CD14-positive monocyte (primary cell): ENCODE data around the gene LIPK. TPM values are rescaled to one million over a fixed set of nuclear protein-coding genes. Genes with fewer than 3 reads are reported as not detected.

Experiments used
- DNase-seq, 3 donors: peaks; one replicate each; pipeline ENCODE4 v3.0.0-alpha.2; 2011 to 2022
- H2AFZ ChIP-seq: 2 replicates; pipeline ENCODE4 v1.6.0; 2012; ENCODE audit warnings: mild to moderate bottlenecking, low read depth, low read length, inconsistent platforms; ENCODE audit not compliant: insufficient read depth, poor library complexity, severe bottlenecking
- H3K27ac ChIP-seq, 2 donors: 1 replicate in 1 of 2; 2 replicates in 1 of 2; pipeline ENCODE4 v1.5.1; 2012 to 2013; ENCODE audit warnings: low read length in 2 of 2, control low read depth in 1 of 2, inconsistent platforms in 1 of 2, low read depth in 1 of 2, mild to moderate bottlenecking in 1 of 2
- H3K27me3 ChIP-seq, 2 donors: one replicate each; pipeline versions ENCODE4 v1.6.0 to v1.6.1; 2011 to 2013; ENCODE audit warnings: low read length in 2 of 2; ENCODE audit not compliant: control insufficient read depth in 2 of 2, insufficient read depth in 2 of 2
- H3K36me3 ChIP-seq, 2 donors: replicated peaks in 1 of 2; 1 replicate in 1 of 2; 2 replicates in 1 of 2; pipeline versions ENCODE4 v1.5.1 to v1.6.1; 2012 to 2013; ENCODE audit warnings: low read length in 2 of 2, control low read depth in 1 of 2, inconsistent platforms in 1 of 2, mild to moderate bottlenecking in 1 of 2; ENCODE audit not compliant: insufficient read depth in 2 of 2, control insufficient read depth in 1 of 2
- H3K4me1 ChIP-seq, 2 donors: 1 replicate in 1 of 2; 2 replicates in 1 of 2; pipeline versions ENCODE4 v1.5.1 to v1.6.1; 2012 to 2013; ENCODE audit warnings: low read length in 2 of 2, control low read depth in 1 of 2, inconsistent platforms in 1 of 2, mild to moderate bottlenecking in 1 of 2, moderate library complexity in 1 of 2; ENCODE audit not compliant: insufficient read depth in 2 of 2, control insufficient read depth in 1 of 2
- H3K4me2 ChIP-seq: replicated peaks from 2 replicates; pipeline ENCODE3; 2012; ENCODE audit warnings: low read length, moderate library complexity, mild to moderate bottlenecking; ENCODE audit not compliant: poor library complexity, severe bottlenecking; ENCODE audit errors: extremely low read depth
- H3K4me3 ChIP-seq, 3 experiments: fragments of 200-600 bp in 1 of 3; sonication (generic) in 1 of 3; replicated peaks in 1 of 3; 1 replicate in 2 of 3; 2 replicates in 1 of 3; pipeline ENCODE4 v1.5.1; 2011 to 2013; ENCODE audit warnings: low read length in 3 of 3, mild to moderate bottlenecking in 3 of 3, control low read depth in 2 of 3, low read depth in 2 of 3, inconsistent platforms in 1 of 3, moderate library complexity in 1 of 3
- H3K79me2 ChIP-seq: 2 replicates; pipeline ENCODE4 v1.6.0; 2012; ENCODE audit warnings: mild to moderate bottlenecking, control low read depth, inconsistent platforms, low read length, moderate library complexity; ENCODE audit not compliant: insufficient read depth
- H3K9ac ChIP-seq: 2 replicates; pipeline ENCODE4 v1.6.0; 2017; ENCODE audit warnings: low read length, mild to moderate bottlenecking; ENCODE audit not compliant: insufficient read depth, poor library complexity, severe bottlenecking
- H3K9me3 ChIP-seq, 2 donors: replicated peaks in 1 of 2; 1 replicate in 1 of 2; 2 replicates in 1 of 2; pipeline versions ENCODE4 v1.5.1 to v1.6.1; 2012 to 2013; ENCODE audit warnings: low read length in 2 of 2, control low read depth in 1 of 2; ENCODE audit not compliant: control insufficient read depth in 1 of 2, insufficient read depth in 1 of 2
- H4K20me1 ChIP-seq: 2 replicates; pipeline ENCODE4 v1.6.0; 2012; ENCODE audit warnings: mild to moderate bottlenecking, low read length, control low read depth, moderate library complexity; ENCODE audit not compliant: insufficient read depth
- H3K27ac Mint-ChIP-seq, 7 donors: one replicate each; pipeline ENCODE4 v1.8.0; 2020; ENCODE audit warnings: mild to moderate bottlenecking in 7 of 7, mixed read lengths in 7 of 7, moderate library complexity in 6 of 7, inconsistent platforms in 2 of 7
- H3K27me3 Mint-ChIP-seq, 3 donors: one replicate each; pipeline ENCODE4 v1.8.0; 2021 to 2022; ENCODE audit warnings: low read depth in 3 of 3, mild to moderate bottlenecking in 3 of 3, mixed read lengths in 3 of 3, moderate library complexity in 3 of 3, inconsistent platforms in 1 of 3
- H3K36me3 Mint-ChIP-seq, 2 donors: one replicate each; pipeline ENCODE4 v1.8.0; 2020; ENCODE audit warnings: mixed read lengths in 2 of 2, inconsistent platforms in 1 of 2, mild to moderate bottlenecking in 1 of 2
- H3K4me1 Mint-ChIP-seq: one replicate; pipeline ENCODE4 v1.8.0; 2020; ENCODE audit warnings: mild to moderate bottlenecking, mixed read lengths
- H3K4me3 Mint-ChIP-seq, 2 donors: one replicate each; pipeline ENCODE4 v1.8.0; 2020; ENCODE audit warnings: mild to moderate bottlenecking in 2 of 2, mixed read lengths in 2 of 2, moderate library complexity in 1 of 2
- H3K9me3 Mint-ChIP-seq, 7 donors: one replicate each; pipeline ENCODE4 v1.8.0; 2020 to 2022; ENCODE audit warnings: mixed read lengths in 7 of 7, mild to moderate bottlenecking in 6 of 7, moderate library complexity in 6 of 7, inconsistent platforms in 2 of 7
- CTCF ChIP-seq: fragments of 200-600 bp; IDR thresholded peaks from one replicate; pipeline ENCODE4 v1.8.0; 2022; ENCODE audit warnings: antibody characterized with exemption, mild to moderate bottlenecking
- WGBS: methylation state at CpG from one replicate; pipeline ENCODE4 v1.1.5; 2013; ENCODE audit warnings: missing lambda C conversion rate; ENCODE audit not compliant: insufficient coverage; 5-methylcytosine and 5-hydroxymethylcytosine counted together
- intact Hi-C, 2 donors: fragments of 100-400 bp; cut with micrococcal nuclease; formaldehyde crosslinking; loops; one replicate each; pipeline versions ENCODE4 v1.15.0 to v1.15.1; 2023
- polyA plus RNA-seq, 3 donors: library from polyadenylated mRNA; depleted of rRNA in 1 of 3; unstranded in 2 of 3; stranded (reverse) in 1 of 3; fragments of 300-500 nt in 2 of 3; fragments of >200 nt in 1 of 3; fragmentation: Illumina TruSeq in 2 of 3; gene quantifications; 1 replicate in 2 of 3; 2 replicates in 1 of 3; pipeline ENCODE4 v1.2.3, GENCODE V29; 2012 to 2021

LIPK gene
- polyA plus RNA-seq, 3 donors = not detected

- Histone ChIP-seq H3K9ac (peak overlapping the region; percentile 51), H3K4me3 (peak overlapping the region in 1 of 3 experiments; percentile 41), H3K4me1 (peaks cover 34 to 37% of the 10 kb centered on the region in 2 donors), H3K79me2 (no peaks in the 10 kb centered on the region), H3K27me3 (peaks cover 13 to 17% of the 10 kb centered on the region in 2 donors), H3K36me3 (no peaks in the 10 kb centered on the region), H4K20me1 (no peaks in the 10 kb centered on the region), H3K27ac (peak overlapping the region; percentile 61 to 94), H2AFZ (no peak overlapping the region), H3K4me2 (peak overlapping the region; percentile 61), H3K9me3 (no peaks in the 10 kb centered on the region)
- peaks cover 0 to 3% (median 0%) of the 10 kb centered on the region in 7 donors for H3K9me3 Mint-ChIP-seq
- H3K27ac Mint-ChIP-seq = peak overlapping the region; percentile 90 to 97 (median 94)
- peaks cover 16% of the 10 kb centered on the region in 3 donors for H3K27me3 Mint-ChIP-seq
- peak; percentile 29 to 64 (median 42) for DNase-seq
- peaks cover 39% of the 10 kb centered on the region for H3K4me1 Mint-ChIP-seq
- TF ChIP-seq CTCF = peak; percentile 43
- H3K4me3 Mint-ChIP-seq = no peak overlapping the region
- intact Hi-C loops = loop anchor here (2.0 to 10.0 kb wide), 3 partner anchors 31 to 97 kb away; partner anchors contain the start of gene LIPN (in 1 of the 2)
- no CpG with 5 or more reads among the region's 2 CpGs for WGBS
- H3K36me3 Mint-ChIP-seq = peaks cover 0 to 2% of the 10 kb centered on the region in 2 donors
These were observed 85.9 kb downstream of the LIPK start for GRCh38 chr10:88791924-88792323.

- peak overlapping the region; percentile 61 for H3K4me2 ChIP-seq
- Mint-ChIP-seq H3K9me3 (peaks cover 0 to 4% (median 0%) of the 10 kb centered on the region in 7 donors), H3K27ac (peak overlapping the region; percentile 90 to 97 (median 94)), H3K4me1 (peaks cover 39% of the 10 kb centered on the region), H3K27me3 (peaks cover 16 to 18% (median 17%) of the 10 kb centered on the region in 3 donors), H3K36me3 (peaks cover 0 to 2% of the 10 kb centered on the region in 2 donors), H3K4me3 (peak overlapping the region; percentile 45 to 77)
- H3K27ac ChIP-seq = peak overlapping the region; percentile 61 to 94
- no peak for TF ChIP-seq CTCF
- no peaks in the 10 kb centered on the region for H3K9me3 ChIP-seq
- peak; percentile 94 to 99 (median 97) for DNase-seq
- H4K20me1 ChIP-seq = no peaks in the 10 kb centered on the region
- peaks cover 34 to 37% of the 10 kb centered on the region in 2 donors for H3K4me1 ChIP-seq
- peak overlapping the region; percentile 51 for H3K9ac ChIP-seq
- no peaks in the 10 kb centered on the region for H3K36me3 ChIP-seq
- peaks cover 14 to 19% of the 10 kb centered on the region in 2 donors for H3K27me3 ChIP-seq
- H3K4me3 ChIP-seq = peak overlapping the region in 1 of 3 experiments; percentile 44
- H3K79me2 ChIP-seq = no peaks in the 10 kb centered on the region
- peak overlapping the region; percentile 65 for H2AFZ ChIP-seq
- 0% methylated on average over 2 of the region's 4 CpGs for WGBS
- intact Hi-C loops = loop anchor here (5.0 to 10.0 kb wide), 2 partner anchors 35 to 98 kb away; no protein-coding TSS in a partner anchor
These were observed 86.6 kb downstream of the LIPK start for GRCh38 chr10:88792661-88793060.
